ENCODE measurements around the gene COA5.

The COA5 gene, protein sequence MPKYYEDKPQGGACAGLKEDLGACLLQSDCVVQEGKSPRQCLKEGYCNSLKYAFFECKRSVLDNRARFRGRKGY
- 12.5 to 22.0 reads per million in 2 donors for total RNA-seq

DNA sequence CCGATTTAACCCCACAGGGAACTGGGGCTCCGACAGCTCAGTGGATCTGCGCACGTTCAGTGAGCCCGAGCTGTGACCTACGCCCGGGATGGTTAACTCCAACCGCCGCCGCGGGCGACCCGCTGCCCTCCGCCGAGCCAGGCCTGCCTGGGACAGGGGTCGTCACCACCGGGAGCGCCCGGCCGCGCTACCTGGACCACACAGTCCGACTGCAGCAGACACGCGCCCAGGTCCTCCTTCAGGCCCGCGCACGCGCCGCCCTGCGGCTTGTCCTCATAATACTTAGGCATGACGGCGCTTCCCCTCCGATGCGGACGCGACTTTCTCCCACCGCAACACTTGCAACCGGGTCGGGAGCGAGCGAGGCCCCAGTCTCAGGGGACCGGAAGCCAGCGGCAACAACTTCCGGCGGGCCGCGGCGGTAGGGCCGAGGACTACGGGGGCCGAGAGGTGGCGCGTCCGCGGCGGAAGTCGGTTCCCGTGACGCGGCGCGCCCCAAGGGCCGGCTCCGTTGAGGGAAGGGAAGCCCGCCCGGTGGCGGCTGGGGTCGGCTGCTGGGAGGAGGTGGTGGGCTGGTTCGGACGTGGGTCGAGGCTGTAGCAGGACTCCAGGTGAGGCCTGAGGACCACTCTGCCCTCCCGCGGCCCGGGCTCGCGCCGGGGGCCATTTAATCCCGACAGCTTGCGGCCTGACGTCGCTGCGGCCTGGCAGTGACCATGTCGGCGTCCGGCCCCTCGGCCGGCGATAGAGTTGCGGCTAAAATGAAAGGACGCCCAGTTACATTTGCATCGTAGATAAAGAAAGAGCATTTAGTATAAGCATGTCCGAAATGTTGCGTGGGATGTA is at the start of gene COA5, which contains the start of gene UNC50:
Gene COA5 (minus strand): TSS at position 397 of the 846 bp plus-strand sequence. CDS start 107 bp downstream, at position 290.
Gene UNC50 (plus strand): TSS at position 474 of the 846 bp plus-strand sequence. CDS start 1,171 bp downstream, outside the sequence.
- peak; percentile 84 to 96 (median 90) for DNase-seq

DNA sequence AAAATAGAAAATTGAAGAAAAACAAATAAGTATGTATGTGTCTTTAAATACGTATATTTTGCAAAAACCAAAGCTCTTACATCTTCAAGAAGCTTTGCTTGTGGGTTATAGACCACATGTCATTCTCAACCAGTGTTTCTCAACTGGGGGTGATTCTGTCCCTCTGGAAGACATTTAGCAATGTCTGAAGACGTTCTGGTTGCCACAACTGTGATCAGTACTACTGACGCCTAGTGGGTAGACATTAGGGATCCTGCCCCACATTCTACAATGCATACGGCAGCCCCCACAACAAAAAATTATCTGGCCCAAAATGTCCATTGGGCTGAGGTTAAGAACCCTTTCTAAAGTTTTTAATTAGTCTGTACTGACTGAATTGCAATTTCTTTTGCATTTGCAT is 48.5 kb upstream of the COA5 start:
- DNase-seq: peak in 2 of 5 experiments; percentile 64 to 78

GRCh38 chr2:98654699-98655495 is 46.6 kb upstream of the COA5 start:
- DNase-seq: peak in 3 of 5 experiments; percentile 20 to 52 (median 30)

DNA sequence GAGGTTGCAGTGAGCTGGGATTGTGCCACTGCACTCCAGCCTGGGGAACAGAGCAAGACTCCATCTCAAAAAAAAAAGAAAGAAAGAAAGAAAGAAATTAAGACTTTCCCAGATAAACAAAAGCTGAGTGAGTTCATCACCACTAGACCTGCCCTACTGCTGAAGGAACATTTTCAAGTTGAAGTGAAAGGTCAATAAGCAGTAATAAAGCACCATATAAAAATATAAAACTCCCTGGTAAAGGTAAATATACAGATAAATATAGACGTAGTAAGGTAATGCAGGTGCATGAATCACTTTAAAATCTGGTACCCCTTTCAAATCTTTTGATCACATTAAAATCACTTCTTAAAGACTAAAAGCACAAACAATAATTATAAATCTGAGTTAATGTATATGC is 42.7 kb upstream of the COA5 start:
- DNase-seq: no peak

- DNase-seq: peak in 1 of 5 experiments; percentile 8
Observed at GRCh38 chr2:98649992-98650375, 41.7 kb upstream of the COA5 start.

DNA sequence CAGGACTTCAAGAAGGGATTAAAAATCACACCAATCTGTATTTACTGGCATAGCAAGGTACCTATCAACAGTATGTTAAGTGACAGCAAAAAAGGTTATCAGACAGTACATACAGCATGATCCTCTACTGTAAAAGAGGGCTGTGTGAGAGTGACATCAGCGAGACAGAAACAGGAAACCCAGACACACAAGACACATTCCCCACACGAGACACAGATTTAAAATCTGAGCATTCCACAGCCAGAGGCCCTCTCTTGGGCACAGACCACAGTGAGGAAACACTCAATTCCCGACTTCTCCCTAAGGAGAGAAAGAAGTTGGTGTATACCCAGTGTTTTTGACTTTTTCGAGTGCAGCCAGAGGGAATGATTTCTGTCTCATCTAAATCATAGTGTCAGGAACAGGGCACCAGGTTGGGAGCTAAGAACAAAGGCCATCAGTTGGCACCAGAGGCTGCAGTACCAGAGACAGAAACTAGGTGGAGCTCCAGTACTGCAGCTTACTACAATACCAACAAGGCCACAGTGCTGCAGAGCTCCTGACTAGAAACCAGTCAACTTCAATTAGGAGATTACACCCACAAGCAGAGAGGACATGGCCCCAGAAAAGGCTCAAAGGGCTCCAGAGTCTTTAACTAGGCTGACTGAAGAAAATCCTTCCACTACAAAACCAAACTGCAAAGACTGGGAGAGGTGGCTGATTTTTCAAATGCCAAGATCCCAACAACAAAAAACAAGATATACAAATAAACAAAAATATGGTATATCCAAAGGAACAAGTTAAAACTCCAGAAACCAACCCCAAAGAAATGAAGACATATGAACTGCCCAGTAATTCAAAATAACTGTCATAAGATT is 41.1 kb upstream of the COA5 start:
- DNase-seq: peak; percentile 28 to 89 (median 68)

DNA sequence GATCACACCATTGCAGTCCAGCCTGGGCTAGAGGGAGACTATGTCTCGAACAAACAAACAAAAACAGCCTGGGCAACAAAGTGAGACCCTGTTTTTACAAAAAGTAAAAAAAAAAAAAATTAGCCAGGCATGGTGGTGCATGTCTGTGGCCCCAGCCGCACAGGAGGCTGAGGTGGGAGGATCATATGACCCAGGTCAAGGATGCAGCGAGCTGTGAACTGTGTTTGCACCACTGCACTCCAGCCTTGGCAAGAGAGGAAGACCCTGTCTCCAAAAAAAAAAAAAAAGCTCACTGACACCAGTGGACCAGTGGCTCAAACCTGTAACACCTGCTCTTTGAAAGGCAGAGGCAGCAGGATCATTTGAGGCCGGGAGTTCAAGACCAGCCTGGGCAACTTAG is 40.1 kb upstream of the COA5 start:
- DNase-seq: no peak

- no peak for DNase-seq
Observed at GRCh38 chr2:98647636-98648035, 39.3 kb upstream of the COA5 start.

GRCh38 chr2:98643496-98644100 is 35.3 kb upstream of the COA5 start:
- no peak for DNase-seq

DNA sequence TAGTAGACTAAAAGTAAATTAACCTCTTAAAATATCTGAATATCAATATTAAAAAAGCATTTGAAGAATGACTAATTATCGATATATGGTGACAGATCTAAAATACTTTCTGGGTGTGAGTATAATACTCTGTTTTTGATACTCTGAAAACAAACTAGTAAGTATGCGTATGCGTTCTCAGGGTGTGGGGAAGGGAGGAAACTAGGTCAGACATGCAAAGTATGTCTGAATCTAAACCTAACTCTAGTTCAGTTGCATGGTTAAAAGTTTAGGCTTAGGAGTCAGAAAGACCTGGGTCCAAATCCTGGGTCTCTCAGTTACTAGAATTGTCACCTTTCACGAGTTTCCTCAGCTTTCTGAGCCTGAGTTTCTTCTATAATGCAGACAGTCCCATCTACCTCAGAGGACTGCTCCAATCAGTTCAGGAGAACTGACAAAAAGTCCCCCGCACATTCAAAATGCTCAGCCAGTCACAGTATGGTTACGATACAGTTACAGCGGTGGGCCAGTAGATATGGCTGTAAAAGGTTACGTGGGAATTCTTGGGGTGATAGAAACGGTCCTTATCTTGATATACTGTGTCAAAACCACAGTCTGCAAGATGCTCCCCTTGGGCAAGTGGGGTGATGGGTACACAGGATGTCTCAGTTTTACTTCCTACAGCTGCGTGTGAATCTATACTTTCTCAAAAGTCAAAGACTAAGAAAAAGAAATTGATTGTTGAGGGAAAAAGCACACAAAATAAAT is 29.3 kb upstream of the COA5 start:
- DNase-seq: peak in 3 of 5 experiments; percentile 33 to 95 (median 88)

DNA sequence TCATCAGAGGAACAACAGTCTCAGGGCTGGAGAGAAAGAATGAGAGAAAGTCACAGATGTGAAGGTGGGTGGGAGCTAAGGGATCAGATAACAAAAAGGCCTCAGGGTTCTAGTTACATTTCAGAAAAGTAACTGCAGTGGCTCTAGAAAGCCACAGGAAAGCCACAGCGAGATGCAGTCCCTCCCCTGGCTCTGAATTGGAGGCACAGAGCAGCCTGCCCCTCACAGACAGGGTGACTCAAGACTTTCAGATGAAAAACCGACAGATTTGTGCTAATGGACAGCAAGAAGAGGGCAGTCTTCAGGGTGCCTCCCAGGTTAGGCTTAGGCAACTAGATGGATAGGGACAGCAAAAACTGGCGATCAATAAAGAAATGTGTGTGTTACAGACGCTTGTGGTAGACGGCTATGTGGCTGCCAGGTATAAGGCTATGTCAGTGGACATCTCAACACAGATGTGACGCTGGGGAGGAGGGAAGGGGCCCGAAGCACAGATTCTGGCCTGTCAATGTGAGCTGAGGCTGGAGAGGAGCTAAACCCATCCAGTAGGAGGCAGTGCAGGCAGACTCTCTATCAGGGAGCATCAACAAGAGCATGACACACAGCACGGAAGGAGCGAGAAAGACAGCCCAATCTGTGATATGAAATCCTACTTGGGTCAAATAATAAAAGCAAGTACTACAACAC is 26.2 kb upstream of the COA5 start:
- peak in 4 of 5 experiments; percentile 29 to 90 (median 42) for DNase-seq

GRCh38 chr2:98632351-98632750 is 24.0 kb upstream of the COA5 start:
- no peak for DNase-seq

GRCh38 chr2:98623657-98624056 is 15.3 kb upstream of the COA5 start:
- DNase-seq: no peak

- DNase-seq: peak in 1 of 5 experiments; percentile 41
Observed at GRCh38 chr2:98617149-98617548, 8.8 kb upstream of the COA5 start.

DNA sequence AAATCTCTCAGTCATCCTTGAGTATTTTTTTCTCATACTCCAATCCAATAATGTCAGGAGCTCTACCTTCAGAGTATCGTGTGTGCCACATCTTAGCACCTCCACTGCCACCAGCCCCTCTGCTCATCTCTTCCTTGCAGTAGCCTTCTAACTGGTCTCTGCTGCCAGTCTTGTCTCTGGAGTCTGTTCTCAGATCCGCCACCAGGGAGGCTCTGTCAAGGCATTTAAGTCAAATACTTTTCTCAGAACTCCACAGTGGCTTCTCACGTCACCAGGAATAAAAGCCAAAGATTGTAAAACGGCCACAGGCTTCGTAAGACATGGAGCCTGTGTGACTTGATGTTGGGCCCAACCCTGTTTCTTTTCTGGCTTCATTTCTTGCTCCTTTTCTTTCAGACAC is 7.2 kb upstream of the COA5 start:
- peak in 1 of 5 experiments; percentile 33 for DNase-seq

GRCh38 chr2:98614024-98614739 is 5.9 kb upstream of the COA5 start:
- DNase-seq: no peak

DNA sequence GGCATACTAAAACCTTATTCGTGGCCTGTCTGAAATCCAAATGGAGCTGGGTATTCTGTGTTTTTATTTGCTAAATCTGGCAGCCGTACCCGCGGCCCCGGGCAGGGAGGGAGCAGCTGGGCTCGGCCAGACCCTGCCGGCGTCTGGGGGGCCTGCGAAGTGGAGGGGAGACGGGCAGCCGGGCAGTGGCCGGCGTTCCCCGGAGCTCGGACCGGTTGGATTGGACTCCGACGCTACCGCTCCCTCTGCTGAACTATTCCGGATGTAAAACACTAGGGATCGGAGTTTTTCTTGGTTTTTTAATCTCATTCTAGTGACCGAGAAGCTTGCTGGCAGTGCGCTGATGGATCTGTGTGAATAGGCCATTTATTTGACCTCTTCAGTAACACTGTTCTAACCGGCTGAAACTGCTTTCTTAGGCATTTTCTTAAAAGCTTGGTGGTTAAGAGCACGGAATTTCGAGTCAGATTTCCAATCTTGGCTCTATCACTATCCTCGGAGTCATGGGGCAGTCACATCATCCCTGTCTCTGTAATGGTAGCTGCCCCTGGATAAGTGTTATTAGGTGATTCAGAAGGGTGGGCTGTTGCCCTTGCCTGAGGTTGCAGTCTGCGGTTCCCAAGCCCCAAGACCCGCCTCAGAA is 771 bp upstream of the COA5 start:
- DNase-seq: no peak

- no peak for DNase-seq
Observed at GRCh38 chr2:98607741-98608115, 584 bp downstream of the COA5 start.

DNA sequence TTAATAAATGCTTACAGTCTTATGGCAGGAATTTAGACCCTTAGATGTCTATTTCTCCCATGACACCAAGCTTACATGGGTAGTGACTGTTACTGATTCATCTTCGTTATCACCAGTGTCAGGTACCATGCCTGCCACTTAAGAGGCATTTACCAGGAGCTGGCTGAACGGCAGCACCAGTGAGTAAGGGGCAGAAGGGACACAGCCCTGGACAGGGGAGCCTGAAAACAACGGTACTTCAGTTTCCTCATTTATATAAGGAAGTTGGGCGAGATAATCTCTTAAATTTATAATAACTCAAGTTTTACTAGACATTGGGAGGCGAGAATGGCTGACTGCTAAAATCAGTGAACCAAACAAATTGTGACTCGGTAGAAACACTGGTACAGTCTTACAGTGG is 1.2 kb downstream of the COA5 start:
- DNase-seq: no peak

Measured in T-helper 2 cell (primary cell).